Breast epithelium (tissue), 3 donors: ENCODE data around the gene FAM90A26.
A peak's percentile ranks its signal among the peaks of the same experiment; 100 is the strongest.
"Not testable (repeated sequence)": the region's sequence is repeated elsewhere in the genome, so short reads cannot be mapped to it uniquely, and the experiment has no call there.

ENCODE experiments used
- CTCF ChIP-seq, 3 donors: fragments of 450-650 bp; IDR thresholded peaks; one replicate each; pipeline ENCODE4 v1.5.1; 2016 to 2017; ENCODE audit warnings: antibody characterized with exemption in 3 of 3, mild to moderate bottlenecking in 3 of 3, moderate library complexity in 3 of 3
- POLR2A ChIP-seq: fragments of 450-650 bp; IDR thresholded peaks from one replicate; pipeline ENCODE4 v1.6.1; 2016; ENCODE audit warnings: antibody characterized with exemption, mild to moderate bottlenecking, moderate library complexity
- POLR2AphosphoS5 ChIP-seq, 3 donors: sonication (generic); formaldehyde crosslinking; IDR thresholded peaks; one replicate each; pipeline ENCODE4 v1.6.1; 2017; ENCODE audit warnings: antibody characterized with exemption in 3 of 3

- TF ChIP-seq CTCF (IDR thresholded peaks at IDR 0.05); POLR2A: not testable (repeated sequence)
- peak in 2 of 3 donors; percentile 15 to 43 for TF ChIP-seq POLR2AphosphoS5 (IDR thresholded peaks at IDR 0.05)
Measured at GRCh38 chr4:9152180-9153007, 17.8 kb upstream of the FAM90A26 start.
